PFSK-1 (cell line): Measurements from ENCODE around the gene SLC6A5.

Experiments
- POLR2AphosphoS5 ChIP-seq: IDR thresholded peaks from 2 replicates; pipeline ENCODE4 v1.6.1; 2012; ENCODE audit warnings: low read depth, mild to moderate bottlenecking, control low read depth, low read length, moderate library complexity
- REST ChIP-seq, 2 experiments: IDR thresholded peaks; 2 replicates each; pipeline versions ENCODE4 v1.6.1 to v1.8.0; 2011 to 2012; ENCODE audit warnings: low read depth in 2 of 2, low read length in 2 of 2, control low read depth in 1 of 2, inconsistent platforms in 1 of 2, mild to moderate bottlenecking in 1 of 2, moderate library complexity in 1 of 2; ENCODE audit not compliant: insufficient read depth in 1 of 2
- SIN3A ChIP-seq: IDR thresholded peaks from 2 replicates; pipeline ENCODE4 v1.6.1; 2012; ENCODE audit warnings: mild to moderate bottlenecking, low read length, moderate library complexity, borderline replicate concordance; ENCODE audit not compliant: insufficient read depth
- TAF1 ChIP-seq: IDR thresholded peaks from 2 replicates; pipeline ENCODE4 v1.6.1; 2012; ENCODE audit warnings: low read length, control low read depth, borderline replicate concordance; ENCODE audit not compliant: insufficient read depth

GRCh38 chr11:20616920-20617319 lies 17.5 kb downstream of the SLC6A5 start:
- TF ChIP-seq REST (IDR thresholded peaks at IDR 0.05; ENCODE audit: insufficient read depth in 1 of 2, low read depth in 2 of 2, low read length in 2 of 2) (no peak), TAF1 (no peak), SIN3A (no peak), POLR2AphosphoS5 (no peak)
